Hindlimb muscle (tissue), 1 donor: ENCODE results near the gene SLC35E4. TPM values are rescaled to one million over a fixed set of nuclear protein-coding genes. Genes with fewer than 3 reads are reported as not detected.
"Not testable (repeated sequence)": the region's sequence is repeated elsewhere in the genome, so short reads cannot be mapped to it uniquely, and the experiment has no call there.

Experiments used
- DNase-seq: peaks from one replicate; pipeline ENCODE4 v3.0.0-alpha.2; 2013
- polyA plus RNA-seq: library from polyadenylated mRNA; unstranded; fragments of 120-200 nt; gene quantifications from one replicate; pipeline ENCODE4 v1.2.1, GENCODE V29; 2013; ENCODE audit not compliant: insufficient read length

Gene SLC35E4
- polyA plus RNA-seq = 3.1 TPM

GRCh38 chr22:30635273-30636225 lies at the start of gene SLC35E4:
Gene SLC35E4 (plus strand): TSS chr22:30635781. CDS start chr22:30636451, 670 bp downstream.
- DNase-seq = peak; percentile 83

GRCh38 chr22:30586414-30586813 lies 49.2 kb upstream of the SLC35E4 start:
- DNase-seq = no peak

- DNase-seq = no peak
These were observed 44.4 kb upstream of the SLC35E4 start for GRCh38 chr22:30591191-30591587.

- DNase-seq = peak; percentile 97
These were observed 43.8 kb upstream of the SLC35E4 start, which contains the start of gene PES1 for GRCh38 chr22:30591588-30592359. Gene PES1 (minus strand): TSS chr22:30591910. CDS start chr22:30591833, 77 bp downstream.

GRCh38 chr22:30592360-30592713 lies 43.2 kb upstream of the SLC35E4 start:
- DNase-seq = not testable (repeated sequence)

- DNase-seq = no peak
These were observed 39.4 kb upstream of the SLC35E4 start for GRCh38 chr22:30596199-30596598.

GRCh38 chr22:30596886-30597285 lies 38.7 kb upstream of the SLC35E4 start:
- DNase-seq = no peak

GRCh38 chr22:30598986-30599385 lies 36.6 kb upstream of the SLC35E4 start:
- no peak for DNase-seq

GRCh38 chr22:30600921-30601320 lies 34.7 kb upstream of the SLC35E4 start:
- no peak for DNase-seq

- no peak for DNase-seq
These were observed 34.1 kb upstream of the SLC35E4 start for GRCh38 chr22:30601464-30601863.

- DNase-seq = no peak
These were observed 33.5 kb upstream of the SLC35E4 start for GRCh38 chr22:30602049-30602448.

- no peak for DNase-seq
These were observed 31.8 kb upstream of the SLC35E4 start for GRCh38 chr22:30603801-30604200.

GRCh38 chr22:30604723-30605122 lies 30.9 kb upstream of the SLC35E4 start:
- DNase-seq = no peak

GRCh38 chr22:30605449-30606110 lies 30.0 kb upstream of the SLC35E4 start:
- peak; percentile 24 for DNase-seq

- DNase-seq = peak; percentile 74
These were observed 28.9 kb upstream of the SLC35E4 start, which contains the start of gene TCN2 for GRCh38 chr22:30606455-30607299. Gene TCN2 (plus strand): TSS chr22:30607174. CDS start chr22:30607332, 158 bp downstream.

GRCh38 chr22:30607300-30607930 lies 28.2 kb upstream of the SLC35E4 start:
- no peak for DNase-seq

- no peak for DNase-seq
These were observed 27.6 kb upstream of the SLC35E4 start for GRCh38 chr22:30607939-30608338.

- DNase-seq = no peak
These were observed 26.1 kb upstream of the SLC35E4 start for GRCh38 chr22:30609260-30610185.

GRCh38 chr22:30610299-30610698 lies 25.3 kb upstream of the SLC35E4 start:
- DNase-seq = no peak

- no peak for DNase-seq
These were observed 24.4 kb upstream of the SLC35E4 start for GRCh38 chr22:30611197-30611596.
